Retinal pigment epithelial cell (primary cell): Measurements from ENCODE around the gene TMEM269.

Source experiments
- DNase-seq: peaks from one replicate; pipeline ENCODE4 v3.0.0-alpha.2; 2010; ENCODE audit warnings: low read depth
- H3K4me3 ChIP-seq: 2 replicates; pipeline ENCODE4 v1.5.1; 2011; ENCODE audit warnings: mild to moderate bottlenecking, low read length, control low read depth, moderate library complexity
- CTCF ChIP-seq: conservative IDR thresholded peaks from 2 replicates; pipeline ENCODE4 v1.5.1; 2011; ENCODE audit warnings: low read depth, low read length, control low read depth, inconsistent platforms

The TMEM269 gene

GRCh38 chr1:42848823-42849537, 64.2 kb downstream of the TMEM269 start:
- no peak for DNase-seq
- no peak for TF ChIP-seq CTCF
- H3K4me3 ChIP-seq = no peak overlapping the region

- H3K4me3 ChIP-seq = no peak overlapping the region
- no peak for TF ChIP-seq CTCF
- no peak for DNase-seq
Observed at GRCh38 chr1:42849944-42850343, 65.2 kb downstream of the TMEM269 start.
